Measurements from ENCODE around the gene SCN2B.
A peak's percentile ranks its signal among the peaks of the same experiment; 100 is the strongest.
"Not testable (repeated sequence)": the region's sequence is repeated elsewhere in the genome, so short reads cannot be mapped to it uniquely, and the experiment has no call there.

SCN2B gene

GRCh38 chr11:118206391-118207031 is 30.1 kb upstream of the SCN2B start:
- no peak for DNase-seq (ENCODE audit: low read depth)

GRCh38 chr11:118205606-118206378 is 29.4 kb upstream of the SCN2B start:
- no peak for DNase-seq (ENCODE audit: low read depth)

GRCh38 chr11:118202599-118203422 is 26.4 kb upstream of the SCN2B start:
- DNase-seq (ENCODE audit: low read depth) = no peak

GRCh38 chr11:118201966-118202365 is 25.5 kb upstream of the SCN2B start:
- no peak for DNase-seq (ENCODE audit: low read depth)

- DNase-seq (ENCODE audit: low read depth) = no peak
Measured at GRCh38 chr11:118200901-118201680, 24.7 kb upstream of the SCN2B start.

- DNase-seq (ENCODE audit: low read depth) = no peak
Measured at GRCh38 chr11:118200497-118200896, 24.1 kb upstream of the SCN2B start.

GRCh38 chr11:118199135-118199534 is 22.7 kb upstream of the SCN2B start:
- no peak for DNase-seq (ENCODE audit: low read depth)

GRCh38 chr11:118198370-118198769 is 21.9 kb upstream of the SCN2B start:
- peak; percentile 75 for DNase-seq (ENCODE audit: low read depth)

- no peak for DNase-seq (ENCODE audit: low read depth)
Measured at GRCh38 chr11:118194835-118195627, 18.6 kb upstream of the SCN2B start.

GRCh38 chr11:118193910-118194566 is 17.6 kb upstream of the SCN2B start:
- no peak for DNase-seq (ENCODE audit: low read depth)

- not testable (repeated sequence) for DNase-seq (ENCODE audit: low read depth)
Measured at GRCh38 chr11:118192817-118193216, 16.4 kb upstream of the SCN2B start.

- not testable (repeated sequence) for DNase-seq (ENCODE audit: low read depth)
Measured at GRCh38 chr11:118190942-118191506, 14.6 kb upstream of the SCN2B start.

GRCh38 chr11:118186346-118187107 is 10.1 kb upstream of the SCN2B start:
- no peak for DNase-seq (ENCODE audit: low read depth)

- no peak for DNase-seq (ENCODE audit: low read depth)
Measured at GRCh38 chr11:118184784-118185579, 8.5 kb upstream of the SCN2B start.

- not testable (repeated sequence) for DNase-seq (ENCODE audit: low read depth)
Measured at GRCh38 chr11:118183691-118184090, 7.3 kb upstream of the SCN2B start.

GRCh38 chr11:118180300-118180703 is 3.9 kb upstream of the SCN2B start:
- DNase-seq (ENCODE audit: low read depth) = no peak

GRCh38 chr11:118176778-118177134 is 317 bp upstream of the SCN2B start:
- DNase-seq (ENCODE audit: low read depth) = no peak

Data from T follicular helper cell (primary cell).